HG02938 (cell line): ENCODE data around the gene REM1.
"Not testable (repeated sequence)": the region's sequence is repeated elsewhere in the genome, so short reads cannot be mapped to it uniquely, and the experiment has no call there.

ENCODE experiments used
- ATAC-seq: cut with Tn5 transposase; IDR thresholded peaks from one replicate; pipeline ENCODE4 v1.9.1; 2021; ENCODE audit warnings: mild to moderate bottlenecking, moderate library complexity; ENCODE audit not compliant: unreplicated experiment

Gene REM1, protein sequence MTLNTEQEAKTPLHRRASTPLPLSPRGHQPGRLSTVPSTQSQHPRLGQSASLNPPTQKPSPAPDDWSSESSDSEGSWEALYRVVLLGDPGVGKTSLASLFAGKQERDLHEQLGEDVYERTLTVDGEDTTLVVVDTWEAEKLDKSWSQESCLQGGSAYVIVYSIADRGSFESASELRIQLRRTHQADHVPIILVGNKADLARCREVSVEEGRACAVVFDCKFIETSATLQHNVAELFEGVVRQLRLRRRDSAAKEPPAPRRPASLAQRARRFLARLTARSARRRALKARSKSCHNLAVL

DNA sequence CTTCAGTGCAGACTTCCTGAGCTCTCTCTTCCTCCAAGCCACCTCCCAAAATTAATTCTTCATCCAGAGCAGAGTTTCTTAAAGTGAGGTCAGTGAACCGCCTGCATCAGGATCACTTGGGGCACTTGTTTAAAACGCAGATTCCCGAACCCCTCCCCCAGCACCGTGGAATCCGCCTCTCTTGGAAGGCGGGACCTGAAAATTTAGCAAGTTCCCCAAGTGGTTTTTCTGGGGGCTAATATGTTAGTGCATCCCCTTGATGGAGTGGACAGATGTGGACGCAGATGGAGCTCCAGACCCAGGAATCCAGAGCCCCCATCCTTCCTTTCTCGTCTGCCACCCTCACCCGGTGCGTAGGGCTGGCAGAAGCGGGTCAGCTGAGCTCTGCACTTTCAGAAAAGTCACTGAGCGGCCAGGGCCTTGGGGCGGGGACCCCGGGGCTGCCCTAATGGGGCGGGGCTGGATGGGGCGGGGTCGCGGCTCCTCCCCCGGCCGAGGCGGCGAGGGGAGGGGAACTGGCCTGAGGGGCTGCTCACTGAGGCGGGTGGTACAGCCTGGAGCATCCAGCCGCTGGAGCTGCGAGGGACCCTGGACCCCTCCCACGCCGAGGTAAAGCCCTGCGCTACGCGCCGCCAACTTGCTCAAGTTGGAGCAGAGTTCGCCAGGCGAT lies at the start of gene REM1, which contains the start of gene DEFB124:
Gene REM1 (plus strand): TSS at position 531 of the 670 bp plus-strand sequence. CDS start 1,158 bp downstream, outside the sequence.
Gene DEFB124 (minus strand): TSS at position 370 of the 670 bp plus-strand sequence. CDS start 2,114 bp downstream, outside the sequence.
- no peak for ATAC-seq

DNA sequence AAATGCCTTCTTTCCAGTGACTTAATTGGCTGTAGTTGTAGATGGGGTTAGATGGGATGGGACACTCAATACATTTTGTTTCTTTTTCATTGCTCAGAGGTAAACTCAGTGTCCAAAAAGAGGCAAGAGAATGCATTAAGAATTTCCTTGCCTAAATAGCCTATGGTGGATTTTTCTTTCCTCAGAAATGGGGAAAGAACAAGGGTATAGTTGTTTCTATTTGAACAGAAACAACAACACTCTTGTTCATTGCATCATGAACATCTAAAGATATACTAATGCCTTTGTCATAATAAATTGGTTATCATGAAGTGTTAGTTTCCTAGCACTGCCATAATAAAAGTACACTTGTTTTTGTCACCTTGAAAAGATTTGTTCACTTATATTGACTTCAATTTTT lies 49.3 kb upstream of the REM1 start:
- ATAC-seq = no peak

DNA sequence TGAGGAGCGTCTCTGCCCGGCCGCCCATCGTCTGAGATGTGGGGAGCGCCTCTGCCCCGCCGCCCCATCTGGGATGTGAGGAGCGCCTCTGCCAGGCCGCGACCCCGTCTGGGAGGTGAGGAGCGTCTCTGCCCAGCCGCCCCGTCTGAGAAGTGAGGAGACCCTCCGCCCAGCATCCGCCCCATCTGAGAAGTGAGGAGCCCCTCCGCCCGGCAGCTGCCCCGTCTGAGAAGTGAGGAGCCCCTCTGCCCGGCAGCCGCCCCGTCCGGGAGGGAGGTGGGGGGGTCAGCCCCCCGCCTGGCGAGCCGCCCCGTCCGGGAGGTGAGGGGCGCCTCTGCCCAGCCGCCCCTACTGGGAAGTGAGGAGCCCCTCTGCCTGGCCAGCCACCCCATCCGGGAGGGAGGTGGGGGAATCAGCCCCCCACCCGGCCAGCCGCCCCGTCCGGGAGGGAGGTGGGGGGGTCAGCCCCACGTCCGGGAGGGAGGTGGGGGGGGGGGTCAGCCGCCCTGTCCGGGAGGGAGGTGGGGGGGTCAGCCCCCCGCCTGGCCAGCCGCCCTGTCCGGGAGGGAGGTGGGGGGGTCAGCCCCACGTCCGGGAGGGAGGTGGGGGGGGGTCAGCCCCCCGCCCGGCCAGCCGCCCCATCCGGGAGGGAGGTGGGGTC lies 48.1 kb upstream of the REM1 start:
- ATAC-seq = not testable (repeated sequence)

DNA sequence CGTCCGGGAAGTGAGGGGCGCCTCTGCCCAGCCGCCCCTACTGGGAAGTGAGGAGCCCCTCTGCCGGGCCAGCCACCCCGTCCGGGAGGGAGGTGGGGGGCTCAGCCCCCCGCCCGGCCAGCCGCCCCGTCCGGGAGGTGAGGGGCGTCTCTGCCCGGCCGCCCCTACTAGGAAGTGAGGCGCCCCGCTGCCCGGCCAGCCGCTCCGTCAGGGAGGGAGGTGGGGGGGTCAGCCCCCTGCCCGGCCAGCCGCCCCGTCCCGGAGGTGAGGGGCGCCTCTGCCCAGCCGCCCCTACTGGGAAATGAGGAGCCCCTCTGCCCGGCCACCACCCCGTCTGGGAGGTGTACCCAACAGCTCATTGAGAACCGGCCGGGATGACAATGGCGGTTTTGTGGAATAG lies 47.5 kb upstream of the REM1 start:
- not testable (repeated sequence) for ATAC-seq

DNA sequence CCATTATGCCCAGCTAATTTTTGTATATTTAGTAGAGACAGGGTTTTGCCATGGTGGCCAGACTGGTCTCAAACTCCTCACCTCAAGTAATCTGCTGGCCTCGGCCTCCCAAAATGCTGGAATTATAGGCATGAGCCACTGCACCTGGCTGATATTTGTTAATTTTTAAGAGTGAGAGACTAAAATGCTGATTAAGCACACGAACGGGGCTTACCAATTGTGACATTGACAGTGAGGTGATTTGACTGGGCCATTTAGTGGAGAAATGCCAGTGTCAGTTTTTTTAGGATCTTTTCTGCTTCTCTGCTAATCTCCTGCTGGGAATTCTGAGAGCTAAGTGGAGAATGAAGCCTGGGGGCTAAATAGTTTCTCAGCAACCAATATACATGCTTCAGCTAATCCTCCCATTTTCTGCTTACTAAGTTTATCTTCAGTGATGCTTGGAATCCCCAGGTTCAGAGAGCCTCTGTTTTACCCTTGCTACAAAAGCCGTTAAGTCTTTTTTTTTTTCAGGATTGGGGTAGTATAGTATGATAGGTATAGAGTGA lies 44.4 kb upstream of the REM1 start:
- ATAC-seq = no peak

DNA sequence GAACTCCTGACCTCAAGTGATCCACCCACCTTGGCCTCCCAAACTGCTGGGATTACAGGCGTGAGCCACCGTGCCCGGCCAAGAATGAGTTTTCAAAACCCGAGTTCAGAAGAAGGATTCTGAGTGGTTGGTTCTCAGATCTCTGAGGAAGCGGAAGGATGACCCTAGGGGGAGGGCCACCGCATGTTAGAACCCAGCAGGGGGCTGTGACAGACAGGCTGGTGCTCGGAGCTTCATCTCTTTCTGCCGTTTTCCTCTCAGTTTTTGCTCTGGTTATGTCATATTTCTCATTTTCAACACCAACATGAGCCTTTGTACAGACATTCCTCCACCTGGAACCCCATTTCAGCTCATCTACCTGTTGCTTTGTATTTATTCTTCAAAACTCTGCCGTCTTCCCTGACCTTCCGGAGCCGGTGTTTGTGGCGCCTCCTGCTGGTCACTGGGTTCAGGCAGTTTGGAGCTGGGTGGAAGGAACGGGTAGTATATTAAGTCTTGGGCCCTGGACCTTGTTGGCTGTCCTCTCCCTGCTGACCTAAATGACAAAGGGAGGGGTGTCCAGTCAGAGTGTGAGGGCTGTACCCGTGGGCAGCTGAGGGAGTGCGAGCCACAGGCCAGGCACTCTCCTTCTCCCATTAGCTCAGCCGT lies 35.0 kb upstream of the REM1 start, which contains the start of gene DEFB123:
Gene DEFB123 (plus strand): TSS at position 621 of the 648 bp plus-strand sequence. CDS start 67 bp downstream, outside the sequence.
- ATAC-seq = no peak

DNA sequence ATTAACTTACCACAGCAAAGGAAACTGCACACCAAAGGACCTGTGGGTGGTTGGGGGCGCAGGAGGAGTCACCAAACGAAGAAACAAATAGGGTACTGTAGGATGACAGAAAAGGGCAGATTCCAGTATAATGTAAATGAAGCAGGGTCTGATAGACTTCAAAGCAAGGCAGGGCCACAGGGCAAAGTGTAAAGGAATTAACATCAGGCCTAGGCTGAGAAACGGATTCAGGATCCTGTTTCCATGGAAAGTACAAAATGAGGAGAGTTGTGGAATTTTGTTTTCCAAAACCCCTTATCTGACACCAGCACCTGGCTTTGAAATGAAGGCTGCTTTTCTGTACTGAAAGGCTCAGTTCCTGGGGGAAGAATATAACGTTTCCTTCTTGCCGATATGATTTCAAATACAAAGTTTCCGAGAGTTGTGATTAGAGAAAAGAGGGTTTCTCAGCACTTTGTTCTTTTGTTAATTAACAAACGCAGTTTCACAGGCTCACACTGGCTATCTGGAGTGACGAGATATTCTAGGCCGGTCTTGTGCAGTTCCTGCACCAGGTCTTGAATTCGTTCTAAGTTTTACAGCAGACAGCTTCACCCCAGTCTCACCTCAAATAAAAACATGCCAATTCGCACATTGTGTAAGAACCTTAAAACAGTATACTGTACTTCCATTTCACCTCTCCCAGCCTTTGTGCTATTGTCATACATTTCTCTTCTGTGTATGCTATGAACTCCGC lies 28.8 kb upstream of the REM1 start:
- ATAC-seq = no peak

DNA sequence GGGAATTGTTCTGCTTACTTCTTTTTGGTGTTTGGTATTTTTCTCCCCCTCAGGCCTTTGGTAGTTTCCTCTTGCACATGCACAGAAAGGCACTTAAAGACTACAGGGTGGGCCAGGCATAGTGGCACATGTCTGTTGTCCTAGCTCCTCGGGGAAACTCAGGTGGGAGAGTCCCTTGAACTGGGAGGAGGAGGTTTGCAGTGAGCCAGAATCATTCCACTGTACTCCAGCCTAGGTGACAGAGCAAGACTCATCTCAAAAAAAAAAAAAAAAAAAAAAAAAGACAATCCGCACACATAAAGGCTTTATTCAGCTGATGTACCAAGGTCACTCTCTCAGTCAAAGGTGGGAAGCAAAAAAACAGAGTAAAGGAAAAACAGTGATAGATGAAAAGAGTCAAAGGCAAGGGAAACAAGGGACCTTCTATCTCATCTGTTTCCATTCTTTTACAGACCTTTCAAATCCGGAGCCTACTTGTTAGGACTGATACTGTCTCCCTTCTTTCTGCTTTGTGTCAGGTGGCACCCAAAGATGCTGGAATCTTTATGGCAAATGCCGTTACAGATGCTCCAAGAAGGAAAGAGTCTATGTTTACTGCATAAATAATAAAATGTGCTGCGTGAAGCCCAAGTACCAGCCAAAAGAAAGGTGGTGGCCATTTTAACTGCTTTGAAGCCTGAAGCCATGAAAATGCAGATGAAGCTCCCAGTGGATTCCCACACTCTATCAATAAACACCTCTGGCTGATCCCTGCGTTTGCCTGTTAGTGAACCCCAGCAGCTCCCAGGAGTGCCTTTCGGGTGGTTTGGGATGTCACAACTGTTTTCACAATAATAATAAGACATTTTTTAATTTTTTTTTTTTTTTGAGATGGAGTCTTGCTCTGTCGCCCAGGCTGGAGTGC lies 25.3 kb upstream of the REM1 start:
- no peak for ATAC-seq

DNA sequence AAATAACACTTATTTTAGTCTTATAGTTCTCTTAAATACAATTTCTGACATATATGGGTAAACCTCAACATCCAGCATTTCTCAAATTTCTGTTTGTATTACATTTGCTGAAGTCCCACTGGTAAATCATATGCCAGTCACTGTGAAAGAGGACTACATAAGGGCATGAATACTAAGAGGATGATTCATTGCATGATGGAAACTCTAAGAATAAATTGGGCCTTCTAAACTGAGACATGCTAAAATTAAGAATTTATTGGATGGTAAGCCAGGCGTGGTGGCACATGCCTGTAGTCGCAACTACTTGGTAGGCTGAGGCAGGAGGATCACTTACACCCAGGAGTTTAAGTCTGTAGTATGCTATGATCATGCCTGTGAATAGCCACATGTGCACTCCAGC lies 22.5 kb upstream of the REM1 start:
- ATAC-seq = no peak

DNA sequence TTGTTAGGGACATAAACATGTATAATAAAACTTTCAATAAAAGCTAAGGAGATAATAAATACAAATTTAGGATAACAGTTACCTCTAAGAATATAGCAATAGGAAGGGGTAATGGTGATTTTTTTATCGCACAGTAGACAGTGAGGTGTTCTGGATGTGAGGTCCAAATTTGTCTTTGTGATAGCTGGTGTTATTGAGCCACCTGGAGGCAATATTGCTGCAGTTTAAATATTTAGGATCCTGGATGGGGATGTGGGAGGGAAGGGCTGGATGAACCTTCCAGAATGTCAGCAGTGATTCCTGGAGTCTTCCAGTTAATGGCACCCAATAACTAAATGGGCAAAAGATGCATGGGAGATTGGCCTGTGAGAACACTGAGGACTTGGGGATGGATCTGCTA lies 20.7 kb upstream of the REM1 start:
- ATAC-seq = no peak

DNA sequence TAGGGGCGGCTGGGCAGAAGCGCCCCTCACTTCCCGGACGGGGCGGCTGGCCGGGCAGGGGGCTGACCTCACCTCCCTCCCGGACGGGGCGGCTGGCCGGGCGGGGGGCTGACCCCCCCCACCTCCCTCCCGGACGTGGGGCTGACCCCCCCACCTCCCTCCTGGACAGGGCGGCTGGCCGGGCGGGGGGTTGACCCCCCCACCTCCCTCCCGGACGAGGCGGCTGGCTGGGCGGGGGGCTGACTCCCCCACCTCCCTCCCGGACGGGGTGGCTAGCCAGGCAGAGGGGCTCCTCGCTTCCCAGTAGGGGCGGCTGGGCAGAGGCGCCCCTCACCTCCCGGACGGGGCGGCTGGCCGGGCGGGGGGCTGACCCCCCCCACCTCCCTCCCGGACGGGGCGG lies 4.1 kb upstream of the REM1 start:
- ATAC-seq = not testable (repeated sequence)

DNA sequence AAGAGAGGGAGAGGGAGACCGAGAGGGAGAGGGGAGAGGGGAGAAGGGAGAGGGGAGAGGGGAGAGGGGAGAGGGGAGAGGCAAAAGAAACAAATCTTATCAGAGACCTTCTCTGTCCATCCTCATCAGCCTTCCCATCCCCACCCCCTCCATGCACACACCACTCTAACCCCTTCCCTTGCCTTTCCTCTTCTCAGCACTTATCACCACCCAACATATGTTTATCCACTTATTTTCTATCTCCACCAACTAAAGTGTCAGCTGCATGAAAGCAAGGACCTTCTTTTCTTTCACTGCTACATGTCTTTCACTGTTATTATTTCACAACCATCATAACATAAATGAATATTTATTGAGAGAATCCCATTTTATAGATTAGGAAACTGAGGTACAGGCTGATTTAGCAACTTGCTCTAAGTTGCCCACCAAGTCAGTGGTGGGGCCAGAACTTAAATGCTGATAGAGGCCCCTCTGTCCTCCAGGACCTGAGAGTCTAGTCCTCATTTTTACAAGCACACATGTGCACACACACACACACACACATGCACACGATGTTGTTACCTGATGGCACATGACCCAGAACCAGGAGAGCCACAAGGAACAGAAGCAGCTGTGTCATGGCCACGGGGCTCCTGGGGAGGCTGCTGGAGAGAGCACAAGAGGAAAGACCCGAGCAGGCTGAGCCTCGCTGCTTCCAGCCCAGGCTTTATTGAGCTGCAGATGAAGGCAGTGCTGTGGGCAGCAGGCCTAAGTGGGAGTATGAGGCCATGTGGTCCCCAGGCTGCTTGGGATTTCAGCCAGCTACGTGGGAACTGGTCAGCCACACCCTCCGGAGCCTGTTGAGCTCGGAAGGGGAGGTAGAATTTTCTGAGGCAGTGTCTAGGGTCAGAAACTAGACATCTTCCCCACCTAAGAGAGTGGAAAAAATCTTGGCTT lies 2.4 kb upstream of the REM1 start:
- ATAC-seq = no peak

DNA sequence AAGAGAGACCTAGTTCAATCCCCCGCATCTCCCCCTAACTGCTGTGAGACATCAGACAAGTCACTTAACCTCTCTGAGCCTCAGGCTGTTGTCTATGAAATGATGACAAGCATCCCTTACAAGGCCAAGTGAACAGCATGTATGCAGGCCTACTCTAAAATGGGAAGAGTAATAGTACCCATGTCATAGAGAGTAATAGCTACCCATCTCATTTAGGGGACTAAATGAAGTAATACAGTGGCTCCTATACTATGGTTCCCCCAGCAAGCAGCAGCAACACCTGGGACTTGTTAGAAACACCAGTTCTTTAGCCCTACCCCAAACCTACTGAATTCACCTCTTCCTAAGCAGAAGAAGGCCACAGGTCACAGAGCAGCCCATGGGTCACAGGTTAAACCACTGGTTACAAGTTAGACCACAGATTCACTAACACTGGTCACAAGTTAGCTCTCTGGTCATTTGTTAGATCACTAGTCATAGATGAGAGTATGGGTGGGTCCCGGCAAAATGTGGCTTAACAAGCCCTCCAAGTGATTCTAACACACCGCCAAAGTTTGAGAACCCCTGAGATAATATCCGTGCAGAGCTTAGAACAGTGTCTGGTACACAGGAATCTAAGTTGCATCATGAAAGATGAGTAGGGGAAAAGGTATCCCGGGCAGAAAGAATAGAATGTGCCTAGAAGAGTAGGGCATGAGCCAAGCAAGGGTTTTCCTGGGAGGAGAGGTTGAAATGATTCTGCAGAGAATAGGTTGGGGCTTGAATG lies 1.6 kb upstream of the REM1 start:
- ATAC-seq = no peak

DNA sequence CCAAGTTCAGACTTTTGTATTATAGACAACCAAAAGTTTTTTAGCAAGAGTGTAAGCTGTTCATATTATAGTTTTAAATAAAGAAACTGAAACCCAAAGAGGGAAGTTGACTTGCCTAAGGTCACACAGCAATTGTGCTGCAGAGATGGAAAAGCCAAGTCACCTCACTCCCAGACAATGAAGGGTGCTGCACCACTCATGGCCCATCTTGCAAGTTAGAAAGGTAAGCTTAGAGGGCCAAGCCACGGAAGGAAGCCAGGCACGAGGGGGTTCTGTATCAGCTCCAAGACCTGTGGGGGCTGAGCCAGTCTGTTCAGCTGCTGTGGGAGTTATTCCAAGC lies 1.0 kb upstream of the REM1 start:
- no peak for ATAC-seq

DNA sequence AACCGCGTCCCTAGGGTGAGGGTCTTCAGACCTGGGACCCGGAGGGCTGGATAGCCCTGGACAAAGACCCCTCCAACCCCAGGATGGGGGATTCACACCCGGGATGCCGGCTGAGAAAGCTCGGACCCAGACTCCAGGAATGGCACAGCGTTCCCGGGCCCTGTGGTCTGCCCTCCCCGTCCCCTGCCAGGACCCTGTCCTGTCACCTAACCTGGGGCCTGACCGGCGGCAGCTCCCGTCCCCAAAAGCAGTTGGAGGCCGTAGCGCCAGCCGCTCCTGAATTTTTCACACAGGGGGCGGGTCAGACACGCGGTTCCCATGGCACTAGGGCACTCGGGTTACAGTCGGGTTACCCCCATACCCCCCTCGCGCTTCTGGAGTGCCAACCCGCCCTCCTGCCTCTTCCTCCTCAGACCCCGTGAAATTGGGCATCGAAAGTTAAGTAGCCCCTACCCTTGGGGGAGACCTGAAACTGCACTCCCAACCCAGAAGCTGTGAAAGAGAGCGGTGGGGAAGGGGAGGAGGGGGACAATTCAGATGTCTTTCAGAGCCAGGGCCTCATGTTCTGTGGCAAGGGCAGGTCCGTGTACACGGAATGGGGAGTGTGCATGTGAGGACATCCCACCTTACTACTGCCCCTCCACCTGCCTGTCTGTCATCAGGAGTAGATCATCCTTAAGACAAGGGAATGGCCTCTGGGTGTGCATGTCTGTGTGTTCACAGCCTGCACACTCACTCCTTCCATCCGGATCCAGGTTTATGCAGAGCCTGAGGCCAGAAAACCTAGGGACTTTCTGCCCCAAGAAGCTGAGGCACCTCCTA lies 595 bp downstream of the REM1 start:
- ATAC-seq = no peak

DNA sequence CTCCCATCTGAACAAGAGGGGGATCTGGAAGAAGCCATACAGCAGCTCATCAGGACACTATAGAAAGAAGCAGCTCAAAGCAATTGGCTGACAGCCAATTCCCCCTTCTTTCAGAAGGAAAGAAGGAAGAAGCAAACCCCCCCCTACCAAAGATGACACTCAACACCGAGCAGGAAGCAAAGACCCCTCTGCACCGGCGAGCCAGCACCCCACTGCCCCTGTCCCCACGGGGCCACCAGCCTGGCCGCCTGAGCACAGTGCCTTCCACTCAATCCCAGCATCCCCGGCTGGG lies 1.2 kb downstream of the REM1 start:
- ATAC-seq = no peak

DNA sequence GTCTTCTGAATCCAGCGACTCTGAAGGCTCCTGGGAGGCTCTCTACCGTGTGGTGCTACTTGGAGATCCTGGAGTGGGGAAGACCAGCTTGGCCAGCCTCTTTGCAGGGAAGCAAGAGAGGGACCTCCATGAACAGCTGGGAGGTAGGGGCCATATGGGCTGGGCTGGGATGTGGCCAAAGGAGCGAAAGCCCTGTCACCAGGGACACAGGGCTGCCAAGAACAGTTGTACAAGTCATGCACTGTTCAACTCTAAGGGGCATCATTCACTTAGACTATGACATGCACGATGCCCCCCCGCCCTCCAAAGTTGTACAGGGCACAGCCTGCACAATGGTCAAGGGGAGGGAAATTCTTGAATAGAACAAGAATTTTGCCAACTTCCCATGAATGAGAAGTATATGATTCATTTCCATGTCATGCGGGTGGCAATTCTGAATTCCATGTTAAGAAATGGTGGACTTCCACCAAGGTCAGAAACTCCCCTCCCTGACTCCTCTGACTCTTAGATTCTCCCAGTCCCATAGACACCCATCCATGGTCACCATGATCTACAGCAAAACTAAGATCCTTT lies 1.6 kb downstream of the REM1 start:
- ATAC-seq = no peak
